GM21367 (cell line): ENCODE results near the gene SHC4.
"Not testable (repeated sequence)": the region's sequence is repeated elsewhere in the genome, so short reads cannot be mapped to it uniquely, and the experiment has no call there.

Source experiments
- ATAC-seq: cut with Tn5 transposase; IDR thresholded peaks from one replicate; pipeline ENCODE4 v1.9.1; 2021; ENCODE audit not compliant: unreplicated experiment

Gene SHC4

GRCh38 chr15:48855501-48856440 is 107.9 kb downstream of the SHC4 start:
- ATAC-seq = no peak

GRCh38 chr15:48854434-48854833 is 109.3 kb downstream of the SHC4 start:
- ATAC-seq = not testable (repeated sequence)

GRCh38 chr15:48851956-48852355 is 111.8 kb downstream of the SHC4 start:
- no peak for ATAC-seq

- ATAC-seq = no peak
These were observed 113.1 kb downstream of the SHC4 start for GRCh38 chr15:48850648-48851047.

- no peak for ATAC-seq
These were observed 118.6 kb downstream of the SHC4 start for GRCh38 chr15:48845123-48845522.

GRCh38 chr15:48842501-48842900 is 121.2 kb downstream of the SHC4 start:
- ATAC-seq = no peak

- no peak for ATAC-seq
These were observed 129.0 kb downstream of the SHC4 start for GRCh38 chr15:48834756-48835155.

- no peak for ATAC-seq
These were observed 130.0 kb downstream of the SHC4 start for GRCh38 chr15:48833526-48834239.

GRCh38 chr15:48832648-48833047 is 131.1 kb downstream of the SHC4 start:
- no peak for ATAC-seq

GRCh38 chr15:48828906-48829305 is 134.8 kb downstream of the SHC4 start:
- no peak for ATAC-seq

- no peak for ATAC-seq
These were observed 135.2 kb downstream of the SHC4 start for GRCh38 chr15:48828471-48828870.

GRCh38 chr15:48825075-48825474 is 138.6 kb downstream of the SHC4 start:
- ATAC-seq = no peak

- no peak for ATAC-seq
These were observed 140.0 kb downstream of the SHC4 start for GRCh38 chr15:48823706-48824105.

- ATAC-seq = no peak
These were observed 140.5 kb downstream of the SHC4 start for GRCh38 chr15:48823237-48823636.

GRCh38 chr15:48814286-48814685 is 149.4 kb downstream of the SHC4 start:
- ATAC-seq = no peak

- no peak for ATAC-seq
These were observed 152.3 kb downstream of the SHC4 start for GRCh38 chr15:48811325-48811958.

- peak; percentile 95 for ATAC-seq
These were observed 153.1 kb downstream of the SHC4 start, which contains the start of gene CEP152 for GRCh38 chr15:48810414-48811324. CEP152 (minus strand) TSS chr15:48811069; CDS start chr15:48805649, 5,420 bp downstream.

- no peak for ATAC-seq
These were observed 157.6 kb downstream of the SHC4 start for GRCh38 chr15:48806151-48806550.

GRCh38 chr15:48805591-48805990 is 158.1 kb downstream of the SHC4 start:
- no peak for ATAC-seq

GRCh38 chr15:48803877-48804276 is 159.8 kb downstream of the SHC4 start:
- no peak for ATAC-seq
